T-helper 17 cell (primary cell): ENCODE data around the gene MRC2. TPM values are rescaled to one million over a fixed set of nuclear protein-coding genes. Genes with fewer than 3 reads are reported as not detected.

Experiments used
- ATAC-seq: fragments of 150-1000 bp; cut with Tn5 transposase; 2 replicates; pipeline ENCODE4 v1.10.0; 2021; ENCODE audit warnings: mild to moderate bottlenecking, moderate library complexity
- DNase-seq, 3 donors: peaks; one replicate each; pipeline versions ENCODE4 v3.0.0 to v3.0.0-alpha.2; 2020 to 2021
- H3K9me3 ChIP-seq: one replicate; pipeline ENCODE4 v1.7.0; 2013; ENCODE audit warnings: low read length, mild to moderate bottlenecking; ENCODE audit not compliant: control insufficient read depth, poor library complexity, severe bottlenecking
- H3K27ac Mint-ChIP-seq: one replicate; pipeline ENCODE4 v1.8.0; 2022; ENCODE audit warnings: mild to moderate bottlenecking, moderate library complexity, mixed read lengths
- H3K27me3 Mint-ChIP-seq: one replicate; pipeline ENCODE4 v1.8.0; 2022; ENCODE audit warnings: mixed read lengths
- H3K36me3 Mint-ChIP-seq: one replicate; pipeline ENCODE4 v1.8.0; 2022; ENCODE audit warnings: low read depth, mixed read lengths
- H3K4me1 Mint-ChIP-seq: one replicate; pipeline ENCODE4 v1.8.0; 2022; ENCODE audit warnings: mild to moderate bottlenecking, mixed read lengths
- H3K4me3 Mint-ChIP-seq: one replicate; pipeline ENCODE4 v1.8.0; 2022; ENCODE audit warnings: mild to moderate bottlenecking, moderate library complexity, mixed read lengths
- total RNA-seq, 4 donors: library from RNA in 2 of 4; stranded (reverse) in 2 of 4; gene quantifications; one replicate each; pipeline ENCODE4 v1.2.3 and lab custom pipeline; 2022 to 2026

The MRC2 gene
- total RNA-seq, 2 donors from 2014 or later = 4.3 to 4.4 TPM

DNA sequence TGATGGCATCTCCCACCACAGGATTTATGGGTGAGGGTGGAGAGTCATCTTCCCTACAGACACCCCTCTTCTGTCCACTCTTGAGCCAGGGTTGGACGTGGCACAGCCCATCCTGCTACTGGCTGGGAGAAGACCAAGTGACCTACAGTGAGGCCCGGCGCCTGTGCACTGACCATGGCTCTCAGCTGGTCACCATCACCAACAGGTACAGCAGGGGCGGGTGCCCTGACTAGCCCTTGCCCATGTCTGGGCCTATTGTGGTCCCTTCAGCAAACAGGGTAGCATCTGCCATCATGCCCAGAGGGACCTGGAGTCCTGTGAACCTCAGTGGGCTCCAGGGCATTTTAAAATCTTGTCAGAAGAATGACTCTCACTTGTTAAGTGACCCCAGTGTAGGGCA is 48.2 kb downstream of the MRC2 start:
- ATAC-seq = no peak

DNA sequence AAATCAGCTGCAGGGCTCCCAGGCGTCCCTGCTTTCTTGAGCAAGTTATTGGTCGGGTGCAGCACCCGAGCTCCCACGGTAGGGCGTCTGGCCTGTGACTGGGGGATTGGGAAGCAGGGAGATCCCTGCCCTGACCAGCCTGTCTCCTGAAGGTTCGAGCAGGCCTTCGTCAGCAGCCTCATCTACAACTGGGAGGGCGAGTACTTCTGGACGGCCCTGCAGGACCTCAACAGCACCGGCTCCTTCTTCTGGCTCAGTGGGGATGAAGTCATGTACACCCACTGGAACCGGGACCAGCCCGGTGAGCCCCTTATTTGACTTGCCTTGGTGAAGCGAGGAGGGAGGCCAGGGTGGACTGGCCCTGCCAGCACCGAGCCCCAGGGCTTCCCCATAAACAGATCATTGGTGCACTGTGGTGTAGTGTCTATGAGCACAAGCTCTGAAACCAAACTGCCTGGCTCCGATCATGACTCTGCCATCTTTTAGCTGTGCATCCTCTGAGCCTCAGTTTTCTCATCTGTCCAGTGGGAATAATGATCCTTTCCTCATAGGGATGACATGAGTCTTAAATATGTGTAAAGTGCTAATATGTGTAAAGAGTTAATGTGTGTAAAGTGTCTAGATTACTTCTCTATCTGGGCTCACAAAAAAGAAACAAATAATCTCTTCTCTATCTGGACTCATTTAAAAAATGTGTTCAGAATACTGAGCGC is 48.9 kb downstream of the MRC2 start:
- Mint-ChIP-seq H3K27ac (no peak overlapping the region), H3K27me3 (no peaks in the 10 kb centered on the region), H3K36me3 (no peaks in the 10 kb centered on the region), H3K4me1 (peaks cover 7% of the 10 kb centered on the region), H3K4me3 (no peak overlapping the region)
- DNase-seq = no peak
- ATAC-seq = no peak
- no peaks in the 10 kb centered on the region for H3K9me3 ChIP-seq

More for the DNA sequence above, 48.2 kb downstream of the MRC2 start:
- no peak overlapping the region for H3K4me3 Mint-ChIP-seq
- no peak overlapping the region for H3K27ac Mint-ChIP-seq
- no peaks in the 10 kb centered on the region for H3K27me3 Mint-ChIP-seq
- no peaks in the 10 kb centered on the region for H3K9me3 ChIP-seq
- peaks cover 7% of the 10 kb centered on the region for H3K4me1 Mint-ChIP-seq
- H3K36me3 Mint-ChIP-seq = no peaks in the 10 kb centered on the region
- DNase-seq = no peak

DNA sequence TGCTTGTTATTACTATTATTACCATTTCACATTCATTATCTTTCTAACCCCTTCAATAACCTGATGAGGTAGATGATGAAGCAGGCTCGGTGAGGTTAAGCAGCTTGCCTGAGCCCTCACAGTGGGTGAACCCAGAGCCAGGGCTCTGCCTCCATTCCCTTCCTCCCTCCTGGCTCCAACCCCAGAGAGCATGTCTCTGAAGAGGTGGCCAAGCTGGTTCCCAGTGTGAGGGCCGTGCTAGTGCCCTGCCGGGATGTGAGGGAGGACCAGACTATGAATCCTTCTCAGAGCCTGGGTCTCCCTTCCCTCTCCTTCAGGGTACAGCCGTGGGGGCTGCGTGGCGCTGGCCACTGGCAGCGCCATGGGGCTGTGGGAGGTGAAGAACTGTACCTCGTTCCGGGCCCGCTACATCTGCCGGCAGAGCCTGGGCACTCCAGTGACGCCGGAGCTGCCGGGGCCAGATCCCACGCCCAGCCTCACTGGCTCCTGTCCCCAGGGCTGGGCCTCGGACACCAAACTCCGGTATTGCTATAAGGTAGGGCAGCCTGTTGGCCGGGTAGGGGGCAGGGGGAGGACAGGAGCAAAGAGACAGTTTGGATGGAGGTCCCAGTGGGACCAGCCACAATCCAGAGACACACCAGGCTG is 49.6 kb downstream of the MRC2 start:
- H3K9me3 ChIP-seq = no peaks in the 10 kb centered on the region
- Mint-ChIP-seq H3K4me1 (peaks cover 4% of the 10 kb centered on the region), H3K4me3 (no peak overlapping the region), H3K27me3 (no peaks in the 10 kb centered on the region), H3K27ac (no peak overlapping the region), H3K36me3 (no peaks in the 10 kb centered on the region)
- DNase-seq = no peak
- ATAC-seq = no peak

DNA sequence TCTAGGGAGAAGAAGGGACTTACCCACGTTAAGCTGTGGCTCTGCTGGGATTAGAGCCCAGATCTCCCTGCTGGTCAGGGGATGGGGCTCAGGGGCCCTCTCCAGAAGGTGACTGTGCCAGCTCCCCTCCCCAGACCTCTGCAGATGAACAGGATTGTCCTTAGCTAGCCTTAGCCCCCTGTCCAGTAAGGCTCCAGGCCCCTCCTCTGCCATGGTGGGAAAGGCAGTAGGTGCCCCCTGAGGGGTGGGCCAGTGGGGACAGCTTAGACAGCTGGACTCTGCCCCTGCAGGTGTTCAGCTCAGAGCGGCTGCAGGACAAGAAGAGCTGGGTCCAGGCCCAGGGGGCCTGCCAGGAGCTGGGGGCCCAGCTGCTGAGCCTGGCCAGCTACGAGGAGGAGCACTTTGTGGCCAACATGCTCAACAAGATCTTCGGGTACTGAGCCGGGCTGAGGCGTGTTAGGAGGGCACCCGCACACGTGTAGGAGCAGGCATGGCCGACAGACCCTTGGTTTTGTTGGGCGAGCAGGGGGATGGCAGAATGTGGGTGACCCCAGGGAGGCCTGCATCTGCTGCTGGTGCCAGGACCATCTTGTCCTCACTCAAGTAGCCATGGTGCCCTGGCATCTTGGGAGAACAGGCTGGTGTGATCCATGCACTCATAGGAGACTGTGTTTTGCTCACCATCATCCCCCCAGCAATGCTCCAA is 50.9 kb downstream of the MRC2 start:
- ATAC-seq (no peak), DNase-seq (no peak)
- Mint-ChIP-seq H3K27me3 (no peaks in the 10 kb centered on the region), H3K4me1 (no peaks in the 10 kb centered on the region), H3K36me3 (no peaks in the 10 kb centered on the region), H3K27ac (no peak overlapping the region), H3K4me3 (no peak overlapping the region)
- H3K9me3 ChIP-seq = no peaks in the 10 kb centered on the region

DNA sequence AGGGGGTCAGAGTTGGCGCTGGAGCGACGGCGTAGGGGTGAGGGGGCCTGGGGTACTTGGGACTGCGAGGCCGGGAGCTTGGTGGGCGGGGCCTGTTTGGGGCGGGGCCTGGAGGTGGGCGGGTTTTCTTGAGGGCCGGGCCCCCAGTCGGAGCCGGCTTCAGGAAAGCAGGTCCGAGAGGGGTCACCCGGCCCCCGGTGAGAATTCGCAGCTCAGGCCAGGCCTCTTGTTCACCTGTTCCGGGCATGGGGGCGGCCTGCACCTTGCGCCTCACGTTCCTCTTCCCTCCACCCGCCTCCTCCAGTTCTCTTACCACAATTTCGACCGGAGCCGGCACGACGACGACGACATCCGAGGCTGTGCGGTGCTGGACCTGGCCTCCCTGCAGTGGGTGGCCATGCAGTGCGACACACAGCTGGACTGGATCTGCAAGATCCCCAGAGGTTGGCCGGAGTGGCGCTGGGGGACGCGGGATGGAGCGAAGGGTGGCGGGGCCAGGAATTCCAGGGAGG is 52.5 kb downstream of the MRC2 start:
- Mint-ChIP-seq H3K4me1 (no peaks in the 10 kb centered on the region), H3K4me3 (no peak overlapping the region), H3K36me3 (no peaks in the 10 kb centered on the region), H3K27ac (no peak overlapping the region), H3K27me3 (no peaks in the 10 kb centered on the region)
- DNase-seq = no peak
- ATAC-seq = no peak
- no peaks in the 10 kb centered on the region for H3K9me3 ChIP-seq

DNA sequence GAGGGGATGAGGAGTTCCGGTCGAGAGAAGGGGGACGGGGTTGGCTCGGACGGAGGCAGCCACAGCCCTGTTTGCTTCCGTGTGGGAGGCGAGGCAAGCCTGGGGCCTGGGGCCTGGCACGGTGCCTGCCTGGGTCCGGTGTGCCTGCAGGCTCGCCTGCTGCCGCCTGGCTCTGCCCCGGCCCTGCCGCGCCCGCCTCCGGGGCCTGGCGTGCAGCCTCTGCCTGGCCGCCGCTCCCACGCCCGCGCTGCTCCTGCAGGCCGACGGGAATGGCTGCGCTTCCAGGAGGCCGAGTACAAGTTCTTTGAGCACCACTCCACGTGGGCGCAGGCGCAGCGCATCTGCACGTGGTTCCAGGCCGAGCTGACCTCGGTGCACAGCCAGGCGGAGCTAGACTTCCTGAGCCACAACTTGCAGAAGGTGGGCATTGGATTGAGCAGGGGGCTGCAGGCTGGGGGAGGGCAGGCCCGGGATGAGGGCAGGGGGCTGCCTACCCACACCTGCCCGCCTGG is 53.1 kb downstream of the MRC2 start:
- H3K27ac Mint-ChIP-seq = no peak overlapping the region
- ATAC-seq (no peak), DNase-seq (no peak)
- H3K27me3 Mint-ChIP-seq = no peaks in the 10 kb centered on the region
- no peaks in the 10 kb centered on the region for H3K4me1 Mint-ChIP-seq
- H3K9me3 ChIP-seq = no peaks in the 10 kb centered on the region
- H3K4me3 Mint-ChIP-seq = no peak overlapping the region
- no peaks in the 10 kb centered on the region for H3K36me3 Mint-ChIP-seq

DNA sequence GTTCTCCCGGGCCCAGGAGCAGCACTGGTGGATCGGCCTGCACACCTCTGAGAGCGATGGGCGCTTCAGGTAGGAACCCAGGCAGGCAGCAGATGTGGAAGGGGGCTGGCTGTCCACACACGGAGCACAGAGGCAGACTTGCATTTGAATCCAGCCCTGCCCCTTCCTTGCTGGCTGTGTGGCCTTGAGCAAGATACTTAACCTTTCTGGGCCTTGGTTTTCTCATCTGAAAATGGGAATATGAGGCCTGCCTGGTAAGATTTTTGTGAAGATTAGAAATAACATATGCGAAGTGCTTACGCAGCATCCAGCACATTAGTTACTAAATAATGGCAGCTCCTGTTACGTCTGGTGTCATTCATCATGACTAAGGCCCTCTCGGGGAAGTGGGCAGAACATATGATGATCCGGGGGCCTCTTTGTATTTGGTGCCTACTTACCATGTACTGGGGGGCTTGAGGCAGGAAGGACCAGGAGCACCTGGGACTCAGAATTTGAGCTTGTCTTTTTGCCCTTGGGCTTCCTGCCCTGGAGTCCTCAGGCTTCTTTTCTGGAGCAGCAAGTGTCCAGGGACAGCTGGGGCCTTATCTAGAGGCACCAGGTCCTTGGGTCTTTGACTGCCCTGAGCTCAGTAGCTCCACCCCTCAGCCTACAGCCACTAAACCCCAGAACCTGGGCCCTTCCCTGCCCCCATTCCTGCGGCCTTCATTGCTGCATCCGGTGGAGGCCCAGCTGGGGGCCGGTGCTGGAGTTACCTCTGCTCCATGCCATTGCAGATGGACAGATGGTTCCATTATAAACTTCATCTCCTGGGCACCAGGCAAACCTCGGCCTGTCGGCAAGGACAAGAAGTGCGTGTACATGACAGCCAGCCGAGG is 53.8 kb downstream of the MRC2 start:
- Mint-ChIP-seq H3K27ac (no peak overlapping the region), H3K27me3 (no peaks in the 10 kb centered on the region), H3K4me3 (no peak overlapping the region), H3K36me3 (no peaks in the 10 kb centered on the region), H3K4me1 (no peaks in the 10 kb centered on the region)
- no peak for DNase-seq
- ATAC-seq = no peak
- no peaks in the 10 kb centered on the region for H3K9me3 ChIP-seq

DNA sequence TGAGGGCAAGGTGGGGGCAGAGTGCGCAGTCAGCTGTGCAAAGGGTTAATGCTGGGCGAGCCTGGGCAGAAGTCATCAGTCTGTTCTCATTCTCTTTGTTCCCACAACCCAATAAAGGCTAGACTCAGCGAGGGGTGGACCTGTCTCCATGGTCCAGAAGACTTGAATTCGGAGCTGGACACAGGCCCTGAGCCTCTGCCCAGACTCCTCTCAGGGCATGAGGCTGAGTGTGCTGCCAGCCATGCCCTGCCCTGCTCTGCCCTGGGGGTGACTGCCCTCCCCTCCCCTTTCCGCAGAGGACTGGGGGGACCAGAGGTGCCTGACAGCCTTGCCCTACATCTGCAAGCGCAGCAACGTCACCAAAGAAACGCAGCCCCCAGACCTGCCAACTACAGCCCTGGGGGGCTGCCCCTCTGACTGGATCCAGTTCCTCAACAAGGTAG is 54.5 kb downstream of the MRC2 start:
- Mint-ChIP-seq H3K27ac (no peak overlapping the region), H3K27me3 (no peaks in the 10 kb centered on the region), H3K4me1 (no peaks in the 10 kb centered on the region), H3K36me3 (no peaks in the 10 kb centered on the region), H3K4me3 (no peak overlapping the region)
- no peak for DNase-seq
- no peaks in the 10 kb centered on the region for H3K9me3 ChIP-seq
- ATAC-seq = no peak

DNA sequence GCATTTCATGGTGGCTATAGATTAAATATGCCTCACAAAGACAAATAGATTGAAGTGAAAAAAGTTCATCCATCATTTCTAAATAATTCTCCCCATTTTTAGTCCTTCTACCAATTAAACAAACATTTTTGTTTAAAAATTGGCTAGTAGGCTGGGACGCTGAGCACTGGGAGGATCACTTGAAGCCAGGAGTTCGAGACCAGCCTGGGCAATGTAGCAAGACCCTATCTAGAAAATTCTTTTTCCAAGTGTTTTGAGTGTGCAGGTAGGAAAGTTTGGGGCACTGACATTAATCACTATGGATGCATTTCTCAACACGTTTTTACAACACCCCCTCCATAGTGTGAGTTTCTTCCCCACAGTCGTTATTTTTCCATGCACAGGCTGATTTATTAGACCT is 56.7 kb downstream of the MRC2 start:
- H3K27me3 Mint-ChIP-seq = no peaks in the 10 kb centered on the region
- ATAC-seq = no peak
- no peaks in the 10 kb centered on the region for H3K36me3 Mint-ChIP-seq
- H3K9me3 ChIP-seq = no peaks in the 10 kb centered on the region
- H3K27ac Mint-ChIP-seq = no peak overlapping the region
- no peak overlapping the region for H3K4me3 Mint-ChIP-seq
- H3K4me1 Mint-ChIP-seq = no peaks in the 10 kb centered on the region
- DNase-seq = no peak

DNA sequence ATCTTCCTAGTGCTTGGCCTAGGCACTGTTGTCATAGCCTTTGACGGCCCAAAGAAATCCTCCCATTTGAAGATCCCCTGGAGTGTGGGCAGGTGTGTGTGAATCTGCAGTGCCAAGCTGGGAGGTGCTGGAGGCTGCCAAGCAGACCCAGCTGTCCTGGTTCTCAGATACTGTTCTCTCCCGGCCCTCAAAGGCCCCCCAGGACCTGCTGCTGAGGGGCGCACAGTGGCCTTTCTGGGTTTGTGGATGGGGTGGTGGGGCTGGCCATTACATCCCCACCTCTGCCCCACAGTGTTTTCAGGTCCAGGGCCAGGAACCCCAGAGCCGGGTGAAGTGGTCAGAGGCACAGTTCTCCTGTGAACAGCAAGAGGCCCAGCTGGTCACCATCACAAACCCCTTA is 60.5 kb downstream of the MRC2 start:
- H3K9me3 ChIP-seq = no peaks in the 10 kb centered on the region
- no peak for DNase-seq
- no peak for ATAC-seq
- Mint-ChIP-seq H3K4me3 (no peak overlapping the region), H3K36me3 (no peaks in the 10 kb centered on the region), H3K27me3 (no peaks in the 10 kb centered on the region), H3K4me1 (no peaks in the 10 kb centered on the region), H3K27ac (no peak overlapping the region)

DNA sequence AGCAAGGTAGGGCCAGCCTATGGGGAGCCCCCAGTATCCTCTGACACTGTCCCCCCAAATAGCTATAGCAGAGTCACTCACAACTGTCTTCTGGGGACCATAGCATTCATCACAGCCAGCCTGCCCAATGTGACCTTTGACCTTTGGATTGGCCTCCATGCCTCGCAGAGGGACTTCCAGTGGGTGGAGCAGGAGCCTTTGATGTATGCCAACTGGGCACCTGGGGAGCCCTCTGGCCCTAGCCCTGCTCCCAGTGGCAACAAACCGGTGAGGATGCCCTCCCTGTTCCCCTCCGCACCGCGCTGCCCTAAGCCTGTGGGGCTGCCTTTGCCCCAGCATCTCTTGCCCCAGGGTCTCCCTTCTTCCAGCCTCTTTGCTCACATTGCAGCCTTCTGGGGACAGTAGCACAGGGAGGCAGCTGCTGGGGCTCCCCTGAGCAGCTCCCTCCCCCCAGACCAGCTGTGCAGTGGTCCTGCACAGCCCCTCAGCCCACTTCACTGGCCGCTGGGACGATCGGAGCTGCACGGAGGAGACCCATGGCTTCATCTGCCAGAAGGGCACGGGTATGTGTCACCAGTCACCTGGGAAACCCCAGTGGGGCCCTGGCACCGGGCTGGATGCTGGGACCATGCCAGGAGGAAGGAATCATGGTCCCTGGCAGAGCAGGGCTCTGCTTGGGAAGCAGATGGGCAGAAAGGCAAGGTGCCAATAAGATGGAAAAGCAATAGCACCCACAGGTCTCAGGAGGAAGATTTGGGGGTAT is 61.1 kb downstream of the MRC2 start:
- Mint-ChIP-seq H3K36me3 (no peaks in the 10 kb centered on the region), H3K27ac (no peak overlapping the region), H3K4me3 (no peak overlapping the region), H3K27me3 (no peaks in the 10 kb centered on the region), H3K4me1 (no peaks in the 10 kb centered on the region)
- H3K9me3 ChIP-seq = no peaks in the 10 kb centered on the region
- DNase-seq = no peak
- ATAC-seq = no peak

DNA sequence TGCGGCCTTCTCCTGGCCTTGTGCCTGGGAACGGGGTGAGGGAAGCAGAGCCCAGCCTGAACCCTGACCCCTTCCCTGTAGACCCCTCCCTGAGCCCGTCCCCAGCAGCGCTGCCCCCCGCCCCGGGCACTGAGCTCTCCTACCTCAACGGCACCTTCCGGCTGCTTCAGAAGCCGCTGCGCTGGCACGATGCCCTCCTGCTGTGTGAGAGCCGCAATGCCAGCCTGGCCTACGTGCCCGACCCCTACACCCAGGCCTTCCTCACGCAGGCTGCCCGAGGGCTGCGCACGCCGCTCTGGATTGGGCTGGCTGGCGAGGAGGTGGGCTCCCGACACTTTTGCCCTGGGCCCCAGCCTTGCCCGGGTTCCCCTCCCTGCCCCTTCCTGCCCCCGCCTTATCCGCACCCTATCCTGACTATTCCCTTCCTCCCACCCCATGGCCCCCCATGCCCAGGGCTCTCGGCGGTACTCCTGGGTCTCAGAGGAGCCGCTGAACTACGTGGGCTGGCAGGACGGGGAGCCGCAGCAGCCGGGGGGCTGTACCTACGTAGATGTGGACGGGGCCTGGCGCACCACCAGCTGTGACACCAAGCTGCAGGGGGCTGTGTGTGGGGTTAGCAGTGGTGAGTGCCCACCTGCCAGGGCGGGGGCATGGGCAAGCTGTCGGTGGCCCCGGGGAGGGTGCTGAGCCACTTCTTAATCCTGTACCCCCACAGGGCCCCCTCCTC is 62.1 kb downstream of the MRC2 start:
- DNase-seq (no peak), ATAC-seq (no peak)
- Mint-ChIP-seq H3K36me3 (peaks cover 3% of the 10 kb centered on the region), H3K27ac (no peak overlapping the region), H3K27me3 (peaks cover 7% of the 10 kb centered on the region), H3K4me3 (no peak overlapping the region), H3K4me1 (peaks cover 3% of the 10 kb centered on the region)
- no peaks in the 10 kb centered on the region for H3K9me3 ChIP-seq
